Left ventricle myocardium inferior (tissue), 1 donor: Measurements from ENCODE around the gene SERPINB4. TPM values are rescaled to one million over a fixed set of nuclear protein-coding genes. Genes with fewer than 3 reads are reported as not detected.
"Not testable (repeated sequence)": the region's sequence is repeated elsewhere in the genome, so short reads cannot be mapped to it uniquely, and the experiment has no call there.

Source experiments
- DNase-seq: peaks from one replicate; pipeline ENCODE4 v3.0.0-alpha.2; 2020
- H3K27ac ChIP-seq: fragments of 200-600 bp; replicated peaks from 2 replicates; pipeline ENCODE4 v1.8.0; 2021
- H3K27me3 ChIP-seq: fragments of 200-600 bp; 2 replicates; pipeline ENCODE4 v1.8.0; 2021; ENCODE audit warnings: low read depth
- H3K36me3 ChIP-seq: fragments of 200-600 bp; 2 replicates; pipeline ENCODE4 v1.8.0; 2021
- H3K4me1 ChIP-seq: fragments of 200-600 bp; 2 replicates; pipeline ENCODE4 v1.8.0; 2021
- H3K4me3 ChIP-seq: fragments of 200-600 bp; 2 replicates; pipeline ENCODE4 v1.8.0; 2021; ENCODE audit warnings: mild to moderate bottlenecking, moderate library complexity
- H3K9me3 ChIP-seq: fragments of 200-600 bp; replicated peaks from 2 replicates; pipeline ENCODE4 v1.8.0; 2021
- intact Hi-C: fragments of 100-400 bp; cut with micrococcal nuclease; formaldehyde crosslinking; loops from one replicate; pipeline ENCODE4 v1.11.0; 2022
- total RNA-seq: library from RNA; stranded (reverse); fragmentation: NEBNext Ultra II Directional; extraction: Animal tissue kit (Norgen Biotek cat#: 25700); gene quantifications from one replicate; pipeline ENCODE4 v1.2.1, GENCODE V29; 2021
- TF ChIP-seq, protein P1 (sequence below): fragments of 200-600 bp; IDR thresholded peaks from 2 replicates; pipeline ENCODE4 v1.8.0; 2021; ENCODE audit warnings: antibody characterized with exemption, mild to moderate bottlenecking, borderline replicate concordance
- donor health status: DM: no; HTN: yes; CAD: no; lungs with severe emphysema.

SERPINB4 gene
- total RNA-seq, 1 donor from 2014 or later: not detected

DNA sequence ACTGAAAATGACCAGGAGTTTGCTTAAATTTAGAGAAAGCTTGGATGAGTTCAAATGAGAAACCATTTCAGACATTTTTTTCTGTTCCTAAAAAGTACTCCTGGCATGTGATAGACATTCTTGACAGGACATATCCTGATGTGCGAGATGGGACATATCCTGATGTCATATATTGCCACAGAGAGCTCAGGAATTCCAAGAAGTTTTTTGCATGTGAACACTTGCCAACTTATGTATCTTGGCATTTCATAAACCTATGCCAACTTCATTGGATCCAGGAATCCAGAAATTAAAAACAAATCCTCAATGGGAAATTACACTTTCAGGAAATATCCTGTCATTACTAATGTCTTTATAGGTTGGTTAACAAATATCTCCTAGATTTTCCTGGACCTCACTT, 20.5 kb upstream of the SERPINB4 start:
- Histone ChIP-seq H3K36me3 (no peaks in the 10 kb centered on the region), H3K9me3 (peaks cover 10% of the 10 kb centered on the region), H3K4me3 (no peak overlapping the region), H3K27ac (no peak overlapping the region), H3K27me3 (no peaks in the 10 kb centered on the region), H3K4me1 (no peaks in the 10 kb centered on the region)
- intact Hi-C loops: no loop called here
- TF ChIP-seq, protein P1, sequence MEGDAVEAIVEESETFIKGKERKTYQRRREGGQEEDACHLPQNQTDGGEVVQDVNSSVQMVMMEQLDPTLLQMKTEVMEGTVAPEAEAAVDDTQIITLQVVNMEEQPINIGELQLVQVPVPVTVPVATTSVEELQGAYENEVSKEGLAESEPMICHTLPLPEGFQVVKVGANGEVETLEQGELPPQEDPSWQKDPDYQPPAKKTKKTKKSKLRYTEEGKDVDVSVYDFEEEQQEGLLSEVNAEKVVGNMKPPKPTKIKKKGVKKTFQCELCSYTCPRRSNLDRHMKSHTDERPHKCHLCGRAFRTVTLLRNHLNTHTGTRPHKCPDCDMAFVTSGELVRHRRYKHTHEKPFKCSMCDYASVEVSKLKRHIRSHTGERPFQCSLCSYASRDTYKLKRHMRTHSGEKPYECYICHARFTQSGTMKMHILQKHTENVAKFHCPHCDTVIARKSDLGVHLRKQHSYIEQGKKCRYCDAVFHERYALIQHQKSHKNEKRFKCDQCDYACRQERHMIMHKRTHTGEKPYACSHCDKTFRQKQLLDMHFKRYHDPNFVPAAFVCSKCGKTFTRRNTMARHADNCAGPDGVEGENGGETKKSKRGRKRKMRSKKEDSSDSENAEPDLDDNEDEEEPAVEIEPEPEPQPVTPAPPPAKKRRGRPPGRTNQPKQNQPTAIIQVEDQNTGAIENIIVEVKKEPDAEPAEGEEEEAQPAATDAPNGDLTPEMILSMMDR: no peak
- no peak for DNase-seq

DNA sequence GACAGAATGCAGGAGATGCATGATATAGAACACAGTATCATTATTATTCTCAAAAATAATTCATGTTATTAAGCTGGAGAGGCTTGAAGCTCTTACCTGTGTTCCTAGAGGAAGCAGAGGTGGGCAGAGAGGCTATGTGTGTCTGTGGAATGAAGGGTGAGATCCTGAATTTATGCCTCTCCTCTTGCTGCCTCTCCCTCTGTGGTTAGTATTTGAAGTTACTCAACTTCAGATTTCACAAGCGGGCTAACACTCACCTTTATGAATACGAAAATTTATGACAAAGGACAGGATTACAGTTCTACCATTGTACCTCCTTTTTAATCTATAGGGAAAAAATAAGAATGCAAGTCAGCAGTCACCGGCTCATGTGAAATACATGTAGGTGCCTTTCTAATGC, 17.7 kb upstream of the SERPINB4 start, which contains the start of gene SERPINB3:
TSS of gene SERPINB3 (minus strand) at position 144 of the 400 bp plus-strand sequence. CDS start 677 bp downstream, outside the sequence.
- H3K9me3 ChIP-seq, H3K4me1 ChIP-seq, intact Hi-C loops, DNase-seq, H3K36me3 ChIP-seq, H3K27me3 ChIP-seq, H3K4me3 ChIP-seq, H3K27ac ChIP-seq: not testable (repeated sequence)

GRCh38 chr18:63658920-63659319, 14.9 kb upstream of the SERPINB4 start:
- H3K4me1 ChIP-seq, H3K9me3 ChIP-seq, intact Hi-C loops, H3K36me3 ChIP-seq, DNase-seq, H3K4me3 ChIP-seq, H3K27ac ChIP-seq, H3K27me3 ChIP-seq: not testable (repeated sequence)

DNA sequence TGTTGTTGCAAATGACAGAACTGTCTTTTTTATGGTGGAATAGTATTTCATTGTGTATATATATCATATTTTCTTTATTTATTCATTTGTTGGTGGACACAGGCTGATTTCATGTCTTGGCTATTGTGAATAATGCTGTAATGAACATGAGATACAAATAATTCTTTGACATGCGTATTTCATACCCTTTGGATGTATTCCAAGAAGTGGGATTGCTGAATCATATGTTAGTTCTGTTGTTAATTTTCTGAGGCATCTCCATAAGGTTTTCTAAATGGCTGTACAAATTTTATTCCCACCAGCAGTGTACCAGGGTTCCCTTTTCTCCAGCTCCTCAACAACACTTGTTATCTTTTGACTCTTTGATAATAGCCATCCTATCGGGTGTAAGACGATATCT, 6.2 kb upstream of the SERPINB4 start:
- H3K27me3 ChIP-seq, intact Hi-C loops, H3K36me3 ChIP-seq, DNase-seq, H3K27ac ChIP-seq, H3K4me1 ChIP-seq, H3K4me3 ChIP-seq, H3K9me3 ChIP-seq: not testable (repeated sequence)

GRCh38 chr18:63648241-63648640, 4.2 kb upstream of the SERPINB4 start:
- DNase-seq: no peak
- Histone ChIP-seq H3K36me3 (no peaks in the 10 kb centered on the region), H3K4me1 (no peaks in the 10 kb centered on the region), H3K9me3 (no peaks in the 10 kb centered on the region), H3K4me3 (no peak overlapping the region), H3K27ac (no peak overlapping the region), H3K27me3 (no peaks in the 10 kb centered on the region)
- TF ChIP-seq, protein P1: no peak
- intact Hi-C loops: no loop called here

- no peak for DNase-seq
- Histone ChIP-seq H3K4me1 (no peaks in the 10 kb centered on the region), H3K36me3 (no peaks in the 10 kb centered on the region), H3K4me3 (no peak overlapping the region), H3K27me3 (no peaks in the 10 kb centered on the region), H3K27ac (no peak overlapping the region), H3K9me3 (no peaks in the 10 kb centered on the region)
- intact Hi-C loops: no loop called here
- TF ChIP-seq, protein P1: no peak
Observed at GRCh38 chr18:63646936-63647335, 2.9 kb upstream of the SERPINB4 start.

GRCh38 chr18:63644694-63645093, 638 bp upstream of the SERPINB4 start:
- H3K36me3 ChIP-seq, H3K9me3 ChIP-seq, H3K4me3 ChIP-seq, H3K27me3 ChIP-seq, intact Hi-C loops, H3K27ac ChIP-seq, H3K4me1 ChIP-seq, DNase-seq: not testable (repeated sequence)

GRCh38 chr18:63642668-63643356, 1.2 kb downstream of the SERPINB4 start:
- H3K36me3 ChIP-seq, DNase-seq, H3K27ac ChIP-seq, intact Hi-C loops, H3K4me1 ChIP-seq, H3K9me3 ChIP-seq, H3K27me3 ChIP-seq, H3K4me3 ChIP-seq: not testable (repeated sequence)

DNA sequence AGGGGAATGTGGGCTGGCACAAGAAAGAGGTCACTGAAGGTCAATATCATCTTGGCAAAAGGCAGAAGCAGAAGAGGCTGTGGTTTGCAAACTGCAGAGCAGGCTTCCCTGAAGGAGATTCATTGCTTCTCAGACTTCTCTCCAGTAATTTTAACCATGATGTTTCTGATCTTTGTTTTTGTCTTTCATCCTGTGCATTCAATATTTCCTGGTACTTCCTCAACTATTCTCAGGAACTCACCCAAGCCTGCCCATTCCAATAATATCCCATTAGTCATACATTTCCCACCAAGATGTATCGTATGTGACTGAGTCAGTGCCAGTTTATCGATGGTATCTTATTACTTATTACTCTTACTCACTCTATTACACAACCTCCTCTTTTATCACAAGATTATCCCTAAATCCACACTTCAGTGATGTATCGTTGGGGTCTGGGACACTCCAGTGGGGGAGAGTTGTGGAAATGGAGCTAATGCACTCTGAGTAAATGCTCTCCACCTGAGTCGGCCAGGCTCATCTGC, 2.8 kb downstream of the SERPINB4 start:
- H3K27ac ChIP-seq, H3K4me1 ChIP-seq, H3K27me3 ChIP-seq, H3K36me3 ChIP-seq, H3K9me3 ChIP-seq, H3K4me3 ChIP-seq, DNase-seq, intact Hi-C loops: not testable (repeated sequence)
